ENCODE measurements around the gene TRIM21. TPM values are rescaled to one million over a fixed set of nuclear protein-coding genes. Genes with fewer than 3 reads are reported as not detected.
"Not testable (repeated sequence)": the region's sequence is repeated elsewhere in the genome, so short reads cannot be mapped to it uniquely, and the experiment has no call there.

The TRIM21 gene
- 8.1 TPM for polyA plus RNA-seq (ENCODE audit: insufficient read length)

- peak; percentile 85 for DNase-seq
Observed at GRCh38 chr11:4393209-4393857, at the start of gene TRIM21. Gene TRIM21 (minus strand): TSS chr11:4393702. CDS start chr11:4390409, 3,293 bp downstream.

- DNase-seq = no peak
Observed at GRCh38 chr11:4441515-4441914, 48.0 kb upstream of the TRIM21 start.

GRCh38 chr11:4436411-4436810 lies 42.9 kb upstream of the TRIM21 start:
- no peak for DNase-seq

- no peak for DNase-seq
Observed at GRCh38 chr11:4433856-4434255, 40.4 kb upstream of the TRIM21 start.

GRCh38 chr11:4430051-4430450 lies 36.5 kb upstream of the TRIM21 start:
- no peak for DNase-seq

GRCh38 chr11:4418403-4418802 lies 24.9 kb upstream of the TRIM21 start:
- no peak for DNase-seq

- DNase-seq = no peak
Observed at GRCh38 chr11:4416816-4417215, 23.3 kb upstream of the TRIM21 start.

GRCh38 chr11:4416306-4416705 lies 22.8 kb upstream of the TRIM21 start:
- DNase-seq = no peak

- not testable (repeated sequence) for DNase-seq
Observed at GRCh38 chr11:4406206-4406605, 12.7 kb upstream of the TRIM21 start.

GRCh38 chr11:4393858-4394223 lies 339 bp upstream of the TRIM21 start:
- DNase-seq = no peak

GRCh38 chr11:4388221-4388620 lies 5.3 kb downstream of the TRIM21 start:
- DNase-seq = no peak

GRCh38 chr11:4385978-4386740 lies 7.3 kb downstream of the TRIM21 start:
- DNase-seq = no peak

- no peak for DNase-seq
Observed at GRCh38 chr11:4381901-4382300, 11.6 kb downstream of the TRIM21 start.

GRCh38 chr11:4375431-4376140 lies 17.9 kb downstream of the TRIM21 start:
- DNase-seq = no peak

GRCh38 chr11:4370166-4370565 lies 23.3 kb downstream of the TRIM21 start:
- no peak for DNase-seq

GRCh38 chr11:4368286-4368685 lies 25.2 kb downstream of the TRIM21 start, which contains the start of gene OR52B4:
Gene OR52B4 (minus strand): TSS chr11:4368386. CDS start chr11:4368295, 91 bp downstream.
- DNase-seq = no peak

GRCh38 chr11:4348142-4348541 lies 45.4 kb downstream of the TRIM21 start:
- not testable (repeated sequence) for DNase-seq

GRCh38 chr11:4345366-4345765 lies 48.1 kb downstream of the TRIM21 start:
- DNase-seq = not testable (repeated sequence)

Other genes starting within 250 kb of the TRIM21 start
- not detected for gene OR52B4, start 25.3 kb downstream of the TRIM21 start, polyA plus RNA-seq (ENCODE audit: insufficient read length)
- gene OR52K2, start 55.6 kb upstream of the TRIM21 start, polyA plus RNA-seq (ENCODE audit: insufficient read length) = not detected
- gene OR52K1, start 88.9 kb upstream of the TRIM21 start, polyA plus RNA-seq (ENCODE audit: insufficient read length) = 0.12 TPM
- not detected for gene OR52M1, start 151.5 kb upstream of the TRIM21 start, polyA plus RNA-seq (ENCODE audit: insufficient read length)
- not detected for gene OR52I2, start 188.0 kb upstream of the TRIM21 start, polyA plus RNA-seq (ENCODE audit: insufficient read length)
- gene OR52I1, start 200.3 kb upstream of the TRIM21 start, polyA plus RNA-seq (ENCODE audit: insufficient read length) = not detected
- gene TRIM68, start 214.5 kb upstream of the TRIM21 start, polyA plus RNA-seq (ENCODE audit: insufficient read length) = 8.6 TPM
- not detected for gene OR51D1, start 243.8 kb upstream of the TRIM21 start, polyA plus RNA-seq (ENCODE audit: insufficient read length)